Endometrial microvascular endothelial cells (primary cell): ENCODE measurements around the gene SUCLG2. TPM values are rescaled to one million over a fixed set of nuclear protein-coding genes. Genes with fewer than 3 reads are reported as not detected.

ENCODE experiments used
- in situ Hi-C: cut with HindIII; loops from 2 replicates; pipeline ENCODE4 v1.10.0; 2017; ENCODE audit warnings: low sequenced_read_pairs, low pct_unique_long_range_greater_than_20kb; ENCODE audit errors: inconsistent ontology term
- total RNA-seq: library from RNA; depleted of rRNA; stranded (reverse); fragments of >200 nt; gene quantifications from one replicate; pipeline ENCODE4 v1.2.3, GENCODE V29; 2015; ENCODE audit errors: inconsistent ontology term

The SUCLG2 gene
- total RNA-seq, 1 donor from 2014 or later: 66.3 TPM

- in situ Hi-C loops: no loop called here
Observed at GRCh38 chr3:67381667-67382272, 272.6 kb downstream of the SUCLG2 start.

- in situ Hi-C loops: no loop called here
Observed at GRCh38 chr3:67380118-67380517, 274.3 kb downstream of the SUCLG2 start.

GRCh38 chr3:67377299-67377698, 277.1 kb downstream of the SUCLG2 start:
- in situ Hi-C loops: no loop called here

- in situ Hi-C loops: no loop called here
Observed at GRCh38 chr3:67376416-67376815, 278.0 kb downstream of the SUCLG2 start.

GRCh38 chr3:67375976-67376375, 278.4 kb downstream of the SUCLG2 start:
- in situ Hi-C loops: no loop called here

- in situ Hi-C loops: no loop called here
Observed at GRCh38 chr3:67362686-67363085, 291.7 kb downstream of the SUCLG2 start.

GRCh38 chr3:67361770-67362169, 292.6 kb downstream of the SUCLG2 start:
- in situ Hi-C loops: no loop called here

- in situ Hi-C loops: no loop called here
Observed at GRCh38 chr3:67361323-67361722, 293.1 kb downstream of the SUCLG2 start.

GRCh38 chr3:67357610-67358458, 296.6 kb downstream of the SUCLG2 start:
- in situ Hi-C loops: no loop called here

GRCh38 chr3:67349551-67350174, 304.7 kb downstream of the SUCLG2 start:
- in situ Hi-C loops: no loop called here

GRCh38 chr3:67346081-67346480, 308.3 kb downstream of the SUCLG2 start:
- in situ Hi-C loops: no loop called here

- in situ Hi-C loops: no loop called here
Observed at GRCh38 chr3:67335813-67336212, 318.6 kb downstream of the SUCLG2 start.

- in situ Hi-C loops: no loop called here
Observed at GRCh38 chr3:67334588-67334987, 319.8 kb downstream of the SUCLG2 start.

- in situ Hi-C loops: no loop called here
Observed at GRCh38 chr3:67329358-67329757, 325.1 kb downstream of the SUCLG2 start.

- in situ Hi-C loops: no loop called here
Observed at GRCh38 chr3:67327582-67327981, 326.8 kb downstream of the SUCLG2 start.

GRCh38 chr3:67325231-67325630, 329.2 kb downstream of the SUCLG2 start:
- in situ Hi-C loops: no loop called here
